GM19023 (cell line): Measurements from ENCODE around the gene SLC25A15.

Source experiments
- ATAC-seq: cut with Tn5 transposase; IDR thresholded peaks from one replicate; pipeline ENCODE4 v1.9.1; 2021; ENCODE audit warnings: mild to moderate bottlenecking, moderate library complexity; ENCODE audit not compliant: unreplicated experiment

SLC25A15 gene

DNA sequence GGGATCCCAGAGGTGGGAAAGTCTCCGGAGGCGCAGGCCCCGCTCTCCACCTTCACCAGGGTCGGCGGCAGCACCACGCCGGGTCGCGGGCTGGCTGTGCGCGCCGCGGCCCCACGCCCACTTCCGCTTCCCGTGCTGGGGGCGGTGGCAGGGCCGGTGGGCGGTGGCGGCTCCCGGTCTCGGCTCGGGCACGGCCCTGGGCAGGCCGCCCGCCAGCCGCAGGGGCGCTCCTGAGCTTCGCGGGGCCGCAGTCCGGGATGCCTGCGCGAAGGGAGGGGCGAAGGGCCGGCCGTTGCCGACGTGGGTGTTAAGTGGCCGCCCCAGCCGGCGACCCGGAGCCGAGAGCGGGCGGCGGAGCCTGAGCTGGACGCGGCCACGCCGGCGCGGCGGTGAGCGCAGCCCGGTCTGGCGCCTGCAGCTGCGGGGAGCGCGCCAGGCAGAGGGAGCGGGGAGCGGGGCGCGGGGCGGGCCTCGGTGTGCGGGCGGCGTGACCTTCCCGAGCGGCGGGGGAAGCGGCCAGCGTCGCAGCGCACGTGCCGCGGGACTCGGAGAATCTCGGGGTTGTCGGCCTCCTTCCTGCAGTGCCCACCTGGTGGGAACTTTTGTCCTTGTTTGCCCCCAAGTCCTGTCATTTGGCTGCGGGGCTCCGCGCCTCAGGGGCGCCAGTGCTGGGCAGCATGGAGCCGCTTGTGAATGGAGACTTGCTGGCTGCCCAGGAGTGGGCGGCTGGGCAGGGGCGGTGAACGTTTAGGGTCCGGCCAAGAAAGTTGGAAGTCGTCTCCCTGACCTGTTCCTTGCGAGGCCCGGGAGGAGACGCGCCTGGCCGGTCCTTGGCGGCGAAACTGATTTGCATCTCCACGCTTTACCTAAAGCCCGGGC lies at the start of gene SLC25A15:
Gene SLC25A15, plus strand, starts transcription at position 337 of the 879 bp plus-strand sequence. CDS start 3,616 bp downstream, outside the sequence.
- ATAC-seq, result peak; percentile 86

DNA sequence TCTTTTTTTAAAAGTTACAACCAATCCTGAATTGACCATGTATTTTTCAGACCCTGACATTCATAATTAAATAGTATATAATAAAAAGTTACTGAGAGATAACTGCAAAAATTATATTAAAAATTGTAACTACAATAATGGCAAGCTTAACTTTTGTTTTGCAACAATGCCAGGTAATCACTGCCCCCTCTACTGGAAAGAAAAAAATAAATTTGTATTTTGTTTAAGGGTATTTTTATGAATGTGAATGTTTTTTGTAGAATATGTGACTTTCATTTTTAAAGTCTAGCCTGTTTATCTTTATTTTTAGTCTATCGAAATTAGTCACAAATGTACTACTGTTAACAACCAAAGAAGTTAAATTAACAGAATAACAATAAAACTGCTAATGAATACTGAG lies 40.1 kb upstream of the SLC25A15 start:
- ATAC-seq, result no peak

DNA sequence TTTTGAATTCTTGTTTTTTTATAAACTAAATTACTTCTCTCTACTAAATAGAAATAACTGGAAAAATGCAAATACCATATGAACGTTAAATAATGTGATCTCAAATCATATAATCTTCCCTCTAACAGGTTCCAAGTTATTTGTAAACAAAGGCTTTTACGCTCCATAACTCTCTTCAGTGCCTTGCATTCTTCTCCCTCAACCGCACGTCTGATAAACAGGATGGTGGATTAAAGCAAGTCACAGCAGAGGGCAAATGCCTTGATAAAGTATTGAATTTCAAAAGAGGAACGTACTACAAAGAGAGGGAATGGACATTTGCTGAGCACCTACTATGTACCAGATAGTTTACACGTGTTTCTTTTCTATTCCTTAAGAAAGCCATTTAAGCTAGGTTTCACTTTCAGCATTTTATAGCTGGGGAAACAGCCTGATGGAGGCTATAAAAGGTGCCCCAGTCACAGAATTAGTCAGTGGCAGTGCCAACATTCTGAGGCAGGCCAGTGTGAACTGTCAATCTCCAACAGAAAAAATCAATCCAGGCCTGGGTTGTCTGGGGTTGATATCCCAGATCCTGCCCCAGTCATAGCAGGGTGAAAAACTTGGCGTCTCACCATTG lies 34.2 kb upstream of the SLC25A15 start:
- no peak for ATAC-seq

DNA sequence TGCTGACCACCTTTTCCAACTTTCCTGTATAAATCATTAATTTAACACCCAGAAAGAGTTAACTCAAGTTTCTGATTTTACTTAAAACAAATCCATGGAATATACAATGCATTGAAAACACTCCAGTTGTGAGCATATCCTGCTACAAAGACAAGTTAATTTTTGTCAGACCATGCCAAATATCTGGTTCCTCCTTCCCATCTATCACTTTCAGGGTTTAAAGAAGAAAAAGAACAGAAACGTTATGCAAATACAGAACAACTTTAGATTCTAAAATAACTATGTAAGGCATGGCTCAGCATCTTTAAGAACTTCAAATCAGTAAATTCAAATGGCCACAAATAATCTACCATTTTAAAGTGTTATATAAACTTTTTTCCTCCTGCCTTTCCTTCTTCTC lies 33.4 kb upstream of the SLC25A15 start:
- no peak for ATAC-seq

DNA sequence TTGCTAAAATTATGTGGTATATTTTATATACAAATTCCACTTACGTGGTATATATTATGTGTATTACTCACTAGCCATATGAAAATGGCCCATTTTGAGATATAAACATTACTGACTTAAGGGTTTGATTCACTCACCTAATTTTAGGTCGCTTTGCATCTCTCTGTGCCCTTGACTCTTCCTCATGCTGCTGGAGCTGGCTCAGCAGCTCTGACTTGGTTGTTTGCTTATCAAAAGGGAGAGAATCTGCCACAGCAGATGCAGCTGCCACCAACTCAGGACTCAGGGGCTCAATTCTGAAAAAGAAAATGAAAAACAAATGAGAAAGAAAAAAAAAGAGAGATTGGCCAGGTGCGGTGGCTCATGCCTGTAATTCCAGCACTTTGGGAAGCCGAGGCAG lies 30.6 kb upstream of the SLC25A15 start:
- ATAC-seq, result peak; percentile 51

DNA sequence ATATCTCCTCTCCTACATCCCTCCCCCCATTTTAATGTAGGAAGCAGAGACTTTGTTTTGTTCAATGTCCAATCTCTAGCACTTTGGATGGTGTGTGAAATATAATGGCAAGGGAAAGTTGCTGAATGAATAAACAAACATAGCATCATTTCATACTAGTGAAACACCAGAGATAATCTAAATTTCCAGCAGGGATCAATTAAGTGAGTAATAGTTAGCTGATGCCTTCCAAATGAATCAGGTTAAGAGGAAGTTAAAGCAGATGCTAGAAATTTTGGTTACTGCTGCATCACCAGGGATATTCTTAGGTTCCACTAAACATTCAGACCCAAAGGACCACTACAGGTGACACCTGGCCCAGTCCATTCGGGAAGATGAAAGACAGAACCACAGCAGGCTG lies 26.6 kb upstream of the SLC25A15 start:
- ATAC-seq, result no peak

DNA sequence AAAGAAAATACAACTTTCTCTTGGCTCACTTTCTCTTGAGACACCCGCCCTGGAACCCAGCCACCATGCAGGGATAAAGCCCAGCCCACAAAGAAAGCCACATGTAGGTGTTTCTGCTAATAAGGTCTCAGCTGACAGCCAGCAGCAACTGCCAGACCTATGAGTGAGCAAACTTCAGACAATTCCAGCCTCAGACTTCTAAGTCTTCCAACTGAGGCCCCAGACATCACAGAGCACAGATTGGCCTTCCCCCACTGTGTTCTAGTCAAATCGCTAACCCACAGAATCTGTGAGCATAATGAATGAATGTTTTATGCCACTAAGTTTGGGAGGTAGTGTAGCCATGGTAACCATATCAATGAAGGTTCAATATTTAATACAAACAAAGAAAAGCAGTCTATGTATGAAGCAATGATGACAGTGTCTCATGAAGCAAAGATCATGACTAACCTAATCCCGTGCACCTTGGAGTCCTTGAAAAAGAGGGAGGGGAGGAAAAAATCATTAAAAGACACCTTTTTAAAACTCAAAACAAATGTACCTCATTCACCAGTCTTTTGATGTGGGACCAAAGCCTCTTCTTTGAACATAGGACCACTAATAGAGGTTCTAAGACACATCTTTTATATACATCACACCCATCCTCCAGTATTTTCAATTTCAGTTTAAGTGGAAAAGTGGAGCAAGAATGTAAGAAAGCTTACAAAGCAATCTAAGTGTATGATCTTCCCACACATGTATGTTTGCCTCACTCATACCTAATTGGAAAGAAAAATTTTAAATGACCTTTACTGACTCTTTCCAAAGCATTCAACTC lies 24.6 kb upstream of the SLC25A15 start:
- no peak for ATAC-seq

DNA sequence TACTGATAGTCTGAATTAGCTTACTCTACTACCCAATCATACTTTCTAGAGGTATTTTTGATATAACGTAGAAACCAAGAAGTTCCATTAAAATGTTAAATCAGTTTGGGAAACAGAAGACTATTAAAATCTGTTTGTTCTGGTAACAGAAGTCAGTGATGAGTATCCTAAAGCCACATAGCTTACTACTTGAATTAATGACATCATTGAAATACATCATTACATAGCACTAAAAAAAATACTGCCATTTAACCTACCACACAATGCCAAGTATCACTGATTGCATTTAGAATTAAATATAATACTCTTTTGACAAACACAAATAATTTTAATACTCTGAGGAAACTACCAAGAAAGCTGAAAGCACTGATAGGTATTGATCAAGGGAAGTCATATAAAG lies 23.8 kb upstream of the SLC25A15 start:
- no peak for ATAC-seq

DNA sequence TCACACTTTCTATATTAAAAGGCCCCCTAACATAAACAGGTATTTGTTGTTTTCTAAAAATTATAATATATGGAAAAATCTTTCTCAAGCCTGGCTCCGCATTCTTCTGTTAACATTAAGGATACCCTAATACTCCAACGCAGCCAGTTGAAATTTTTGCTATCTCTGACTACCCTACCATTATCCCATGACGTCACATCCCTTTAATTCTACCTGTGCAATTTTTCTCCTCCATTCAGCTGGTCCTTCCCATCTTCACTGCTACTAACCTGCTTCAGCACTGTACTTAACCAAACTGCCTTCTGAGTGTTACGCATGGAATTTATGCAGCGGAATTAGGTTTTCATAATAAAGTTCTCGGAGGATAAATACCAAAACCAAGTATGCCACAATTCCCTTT lies 19.4 kb upstream of the SLC25A15 start:
- ATAC-seq, result no peak

DNA sequence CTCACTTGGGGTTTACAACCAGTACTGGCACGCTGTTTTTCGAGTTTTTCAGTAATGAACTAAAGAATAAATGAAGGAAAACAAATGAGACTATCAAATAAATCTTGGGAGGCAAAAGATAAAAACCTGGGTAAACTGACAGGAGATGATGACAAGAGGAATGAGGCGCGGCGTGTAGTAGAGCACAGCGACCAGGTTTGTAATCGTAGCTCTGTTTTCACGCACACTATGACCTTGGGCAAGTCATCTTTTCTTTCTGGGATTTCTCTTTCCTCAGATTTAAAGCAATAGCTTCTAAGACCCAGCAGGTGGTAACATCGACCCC lies 18.8 kb upstream of the SLC25A15 start:
- no peak for ATAC-seq

DNA sequence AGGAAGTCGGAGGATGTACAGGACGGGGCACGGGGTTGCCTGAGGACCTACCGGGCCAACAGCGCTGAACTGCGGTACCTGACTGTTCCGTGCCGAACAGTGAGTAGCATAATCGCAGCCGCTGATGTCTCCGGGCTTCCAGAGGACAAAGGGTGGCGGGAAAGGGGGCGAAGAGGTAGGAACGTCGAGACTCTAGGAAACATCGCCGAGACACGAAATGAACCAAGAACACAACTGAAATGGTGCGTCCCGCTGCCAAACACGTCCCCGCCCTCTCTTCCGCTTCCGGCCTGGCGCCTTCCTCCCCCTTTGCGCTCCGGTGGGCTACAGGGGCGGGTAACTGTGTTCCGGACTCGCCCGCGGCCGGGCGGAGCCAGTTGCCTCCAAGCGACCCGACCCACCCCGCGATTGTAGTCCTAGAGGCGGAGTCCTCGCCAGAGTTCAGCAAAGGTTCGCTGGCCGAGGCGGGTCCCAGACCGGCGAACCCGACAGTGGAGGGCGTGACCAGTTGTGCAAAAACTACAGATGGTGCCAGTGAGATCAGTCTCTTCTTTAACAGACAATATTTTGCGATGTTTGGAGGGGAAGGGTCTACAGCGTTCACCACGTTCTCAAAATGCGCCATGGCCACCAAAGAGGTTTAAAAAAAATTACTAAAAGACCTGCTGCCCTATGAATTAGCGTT lies 18.3 kb upstream of the SLC25A15 start, which contains the start of gene MRPS31:
Gene MRPS31, minus strand, starts transcription at position 257 of the 685 bp plus-strand sequence. Its CDS starts 54 bp downstream, at position 203.
- peak; percentile 99 for ATAC-seq

DNA sequence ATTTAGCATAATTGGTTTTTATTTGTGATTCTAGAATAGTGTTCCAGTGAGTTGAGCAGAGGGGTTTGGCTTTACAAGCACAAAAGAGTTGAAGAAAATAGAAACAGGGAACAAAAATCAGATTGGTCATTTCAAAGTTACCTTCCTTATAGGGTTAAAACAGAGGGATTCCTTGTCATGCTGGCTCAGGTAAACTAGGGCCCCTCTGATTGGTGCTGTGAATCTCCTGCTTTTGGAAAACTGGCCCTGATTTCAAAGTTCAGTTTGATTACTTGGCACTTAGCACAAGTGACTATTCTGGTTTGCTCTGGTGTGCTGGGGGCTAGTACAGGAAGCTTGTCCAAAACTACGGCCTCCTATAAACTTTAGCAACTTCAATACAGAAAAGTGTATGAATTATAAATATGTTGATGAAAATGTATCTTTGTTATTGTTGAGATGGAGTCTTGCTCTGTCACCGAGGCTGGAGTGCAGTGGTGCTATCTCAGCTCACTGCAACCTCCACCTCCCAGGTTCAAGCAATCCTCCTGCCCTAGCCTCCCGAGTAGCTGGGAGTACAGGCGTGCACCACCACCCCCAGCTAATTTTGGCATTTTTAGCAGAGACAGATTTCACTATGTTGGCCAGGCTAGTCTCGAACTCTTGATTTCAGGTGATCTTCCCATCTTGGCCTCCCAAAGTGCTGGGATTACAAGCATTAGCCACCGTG lies 16.5 kb upstream of the SLC25A15 start:
- no peak for ATAC-seq

DNA sequence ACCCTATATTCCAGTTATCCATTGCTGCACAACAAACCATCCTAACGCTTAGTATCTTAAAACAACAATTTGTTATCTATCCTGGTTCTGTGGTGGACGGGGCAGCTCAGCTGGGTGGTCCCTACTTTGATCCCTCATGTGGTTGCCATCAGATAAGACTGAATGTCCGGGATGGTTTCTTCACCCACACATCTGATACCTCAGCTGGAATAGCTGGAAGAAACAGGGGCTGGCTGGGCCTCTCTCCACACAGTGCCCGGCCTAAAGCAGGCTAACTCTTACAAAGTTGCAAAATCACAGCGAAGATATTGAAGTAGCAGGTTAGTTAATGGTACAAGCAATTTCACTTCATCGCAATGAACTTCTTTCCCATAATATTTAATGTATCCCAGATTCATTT lies 14.7 kb upstream of the SLC25A15 start:
- ATAC-seq, result no peak

DNA sequence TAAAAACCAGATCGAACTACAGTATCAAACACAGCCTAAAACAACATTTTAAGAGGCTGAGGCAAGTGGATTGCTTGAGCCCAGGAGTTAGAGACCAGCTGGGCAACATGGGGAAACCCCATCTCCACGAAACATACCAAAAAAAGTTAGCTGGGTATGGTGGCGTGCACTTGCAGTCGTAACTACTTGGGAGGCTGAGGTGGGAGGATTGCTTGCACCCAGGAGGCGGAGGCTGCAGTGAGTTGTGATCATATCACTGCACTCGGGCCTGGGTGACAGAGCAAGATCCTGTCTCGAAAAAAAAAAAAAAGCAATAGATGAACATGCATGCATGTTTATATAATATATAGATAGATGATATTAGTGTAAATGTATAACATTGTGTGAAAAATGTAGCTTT lies 13.2 kb upstream of the SLC25A15 start:
- ATAC-seq, result no peak

DNA sequence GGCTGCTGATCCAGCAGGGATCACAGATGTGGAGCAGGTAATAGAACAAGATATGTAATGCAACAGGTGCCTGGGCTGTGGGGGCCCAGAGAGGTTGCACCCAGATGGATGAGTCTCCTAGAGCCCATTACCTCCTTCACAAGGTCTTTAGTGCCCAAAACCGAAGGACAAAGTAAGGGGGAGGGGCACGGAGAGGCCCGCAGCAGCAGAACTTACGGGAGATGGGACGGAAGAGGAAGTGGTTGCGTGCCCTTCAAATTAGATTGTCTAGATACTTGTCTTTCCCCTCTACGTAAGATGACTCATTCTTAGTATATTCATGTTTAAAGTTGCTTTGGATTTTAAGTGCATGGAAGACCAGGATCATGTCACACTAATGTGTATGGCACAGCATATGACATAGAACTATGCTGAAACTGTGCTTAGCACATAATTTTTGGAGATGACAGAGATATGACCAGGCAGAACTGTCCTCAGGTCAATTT lies 12.7 kb upstream of the SLC25A15 start:
- ATAC-seq, result peak; percentile 59

DNA sequence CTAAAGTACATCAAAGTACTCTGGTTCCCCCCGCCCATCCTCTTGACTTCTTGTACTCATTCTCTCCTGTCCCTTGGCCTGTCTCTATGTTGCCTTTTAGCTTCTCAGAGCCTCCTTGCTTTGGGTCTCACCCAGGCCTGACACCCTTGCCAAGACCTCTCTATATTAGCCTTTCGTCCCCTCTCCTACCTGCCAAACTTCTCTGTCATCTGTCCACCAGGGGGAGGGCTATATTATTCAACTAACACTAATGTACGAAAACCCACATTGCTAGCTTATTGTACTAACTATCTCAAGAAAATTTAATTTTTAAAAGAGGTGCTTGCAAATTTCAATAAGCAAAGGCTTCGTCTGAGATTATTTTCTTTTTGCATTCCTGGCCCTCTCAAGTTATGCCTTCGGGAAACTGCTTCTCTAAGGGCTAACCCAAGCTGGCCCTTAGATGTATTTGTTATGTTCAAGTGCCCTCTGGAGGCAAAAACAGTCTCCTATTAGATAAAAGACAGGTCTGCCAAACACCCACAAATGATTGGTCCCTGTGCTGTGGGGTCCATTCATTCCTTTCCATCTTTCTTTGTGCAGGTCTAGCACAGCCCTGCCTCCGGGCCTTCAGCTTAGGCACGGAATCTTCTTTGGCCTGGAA lies 12.1 kb upstream of the SLC25A15 start:
- ATAC-seq, result peak; percentile 89

DNA sequence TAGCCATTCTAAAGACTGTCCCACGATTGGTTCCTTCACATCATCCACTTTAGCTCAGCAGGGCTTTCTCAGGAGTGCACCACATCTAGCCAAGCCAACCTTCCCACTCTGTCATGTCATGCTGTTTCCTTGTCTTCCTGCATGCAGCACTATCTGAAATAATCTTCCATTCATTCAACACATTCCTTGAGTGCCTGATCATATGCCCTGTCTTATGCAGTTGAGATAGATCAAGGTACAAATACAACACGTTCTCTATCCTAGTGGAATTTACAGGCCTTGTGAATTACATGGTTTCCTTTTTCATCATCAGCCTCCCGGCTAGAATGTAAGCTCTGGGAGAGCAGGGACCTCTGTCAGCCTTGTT lies 11.6 kb upstream of the SLC25A15 start:
- ATAC-seq, result no peak

DNA sequence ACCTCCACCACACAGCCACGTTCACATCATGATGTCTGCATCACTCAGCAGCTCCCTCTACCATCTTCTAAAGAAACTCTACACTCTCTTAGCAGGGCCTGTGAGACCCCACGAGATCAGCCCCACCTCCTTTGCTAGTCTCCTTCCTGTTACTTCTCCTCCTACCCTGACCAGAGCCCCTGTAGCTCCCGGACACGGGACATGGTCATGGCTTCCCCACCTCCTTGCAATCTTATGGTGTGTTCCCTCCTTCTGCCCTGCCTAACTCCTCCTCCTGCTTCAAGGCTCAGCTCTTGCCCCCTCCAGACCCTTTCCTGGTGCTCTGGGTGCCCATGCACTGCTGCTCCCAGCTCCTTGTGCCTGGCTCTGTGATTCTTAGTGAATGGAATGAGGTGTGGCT lies 10.4 kb upstream of the SLC25A15 start:
- ATAC-seq, result no peak

DNA sequence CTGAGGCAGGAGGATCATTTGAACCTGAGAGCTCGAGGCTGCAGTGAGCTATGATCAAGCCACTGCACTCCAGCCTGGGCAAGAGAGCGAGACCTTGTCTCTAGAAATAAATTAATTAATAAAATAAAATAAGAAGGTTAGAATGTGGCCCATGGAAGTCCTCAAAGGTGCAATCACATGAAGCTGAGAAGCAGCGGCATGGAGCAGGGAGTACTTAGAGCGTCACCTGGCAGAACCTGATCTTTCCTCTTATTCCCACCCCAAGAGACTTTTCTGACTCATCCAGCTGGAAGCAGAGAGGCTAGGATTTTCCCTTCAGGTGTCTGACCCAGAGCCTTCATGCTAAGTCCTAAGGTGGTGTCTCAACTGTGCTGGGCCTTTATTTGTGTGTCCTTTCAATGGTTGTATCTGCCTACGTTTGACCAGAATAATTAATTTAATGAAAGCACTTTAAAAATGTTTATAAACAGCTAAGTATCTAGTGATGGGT lies 9.6 kb upstream of the SLC25A15 start:
- no peak for ATAC-seq
